ENCODE data around the gene GNAI1.

The GNAI1 gene

DNA sequence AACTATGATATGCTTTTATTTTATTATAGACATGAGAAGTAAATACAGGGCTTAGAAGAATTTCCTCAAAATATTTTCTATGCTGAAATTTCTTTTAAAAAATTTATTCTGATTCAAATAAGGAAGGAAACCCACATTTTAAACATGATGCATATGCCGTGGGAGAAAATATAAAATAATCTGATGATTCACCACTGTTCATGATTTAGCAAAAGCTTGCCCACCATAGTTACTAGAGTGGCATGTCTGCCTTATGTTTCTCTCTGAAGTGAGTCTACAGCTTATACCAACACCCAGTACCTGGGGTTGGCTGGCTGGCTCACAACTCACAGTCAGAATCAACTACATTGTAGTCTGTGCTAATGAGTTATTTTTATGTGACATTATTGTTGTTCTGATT lies 102.0 kb downstream of the GNAI1 start:
- Histone ChIP-seq H3K4me1 (ENCODE audit: control insufficient read depth, low read length) (no peaks in the 10 kb centered on the region), H3K4me2 (ENCODE audit: low read length) (no peak overlapping the region), H3K9me3 (ENCODE audit: control insufficient read depth, insufficient read depth, low read length) (no peaks in the 10 kb centered on the region), H3K79me2 (ENCODE audit: control insufficient read depth, low read length) (no peaks in the 10 kb centered on the region), H3K27ac (ENCODE audit: low read depth, low read length) (no peak overlapping the region), H3K9me2 (replicated peaks; ENCODE audit: control insufficient read depth, low read length) (no peaks in the 10 kb centered on the region), H3K27me3 (ENCODE audit: control insufficient read depth, low read length) (no peaks in the 10 kb centered on the region), H3K36me3 (ENCODE audit: control insufficient read depth, low read length) (no peaks in the 10 kb centered on the region), H3F3A (ENCODE audit: control insufficient read depth, insufficient read depth) (no peaks in the 10 kb centered on the region), H4K20me1 (ENCODE audit: control insufficient read depth, insufficient read depth, low read depth, low read length) (no peaks in the 10 kb centered on the region), H3K4me3 (ENCODE audit: low read length) (no peak overlapping the region)
- TF ChIP-seq, protein P1, sequence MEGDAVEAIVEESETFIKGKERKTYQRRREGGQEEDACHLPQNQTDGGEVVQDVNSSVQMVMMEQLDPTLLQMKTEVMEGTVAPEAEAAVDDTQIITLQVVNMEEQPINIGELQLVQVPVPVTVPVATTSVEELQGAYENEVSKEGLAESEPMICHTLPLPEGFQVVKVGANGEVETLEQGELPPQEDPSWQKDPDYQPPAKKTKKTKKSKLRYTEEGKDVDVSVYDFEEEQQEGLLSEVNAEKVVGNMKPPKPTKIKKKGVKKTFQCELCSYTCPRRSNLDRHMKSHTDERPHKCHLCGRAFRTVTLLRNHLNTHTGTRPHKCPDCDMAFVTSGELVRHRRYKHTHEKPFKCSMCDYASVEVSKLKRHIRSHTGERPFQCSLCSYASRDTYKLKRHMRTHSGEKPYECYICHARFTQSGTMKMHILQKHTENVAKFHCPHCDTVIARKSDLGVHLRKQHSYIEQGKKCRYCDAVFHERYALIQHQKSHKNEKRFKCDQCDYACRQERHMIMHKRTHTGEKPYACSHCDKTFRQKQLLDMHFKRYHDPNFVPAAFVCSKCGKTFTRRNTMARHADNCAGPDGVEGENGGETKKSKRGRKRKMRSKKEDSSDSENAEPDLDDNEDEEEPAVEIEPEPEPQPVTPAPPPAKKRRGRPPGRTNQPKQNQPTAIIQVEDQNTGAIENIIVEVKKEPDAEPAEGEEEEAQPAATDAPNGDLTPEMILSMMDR (IDR thresholded peaks at IDR 0.05; ENCODE audit: low read depth, low read length, poor library complexity, severe bottlenecking) = no peak
- TF ChIP-seq EZH2phosphoT487 (IDR thresholded peaks at IDR 0.05; ENCODE audit: borderline replicate concordance, low read length) = no peak

DNA sequence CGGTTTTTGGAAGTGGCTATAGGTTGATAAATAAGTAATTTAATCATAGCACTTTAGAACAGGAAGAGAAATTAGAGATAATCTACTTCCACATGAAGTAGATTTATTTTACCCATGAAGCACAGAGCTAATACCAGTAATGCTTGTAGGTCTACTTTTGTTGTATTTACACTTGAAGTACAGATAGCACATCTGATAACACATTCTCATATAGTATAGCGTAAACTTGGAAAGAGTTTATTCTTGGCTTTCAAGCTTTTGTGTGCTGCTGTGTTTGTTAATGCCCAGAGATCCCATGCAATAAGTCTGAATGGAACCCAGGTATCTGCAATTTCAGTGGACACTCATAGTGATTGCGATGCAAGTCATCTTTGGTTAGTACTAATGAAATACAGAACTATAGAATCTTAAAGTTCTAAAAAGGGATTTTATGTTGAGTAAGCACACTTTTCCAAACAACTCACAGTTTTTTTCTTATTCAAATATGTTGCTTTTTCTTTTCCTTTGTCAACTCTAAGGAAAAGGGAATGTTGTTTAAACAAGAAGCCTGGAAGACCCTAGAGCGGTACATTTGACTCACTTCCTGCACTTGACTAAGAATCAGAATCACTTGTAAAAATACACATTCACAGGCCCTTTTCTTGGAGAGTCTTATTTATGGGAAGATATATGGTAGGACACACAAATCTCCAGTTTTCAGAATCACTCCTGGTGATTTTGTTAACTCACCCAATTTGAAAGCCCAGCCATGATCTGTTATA lies 105.8 kb downstream of the GNAI1 start:
- Histone ChIP-seq H3F3A (ENCODE audit: control insufficient read depth, insufficient read depth) (no peaks in the 10 kb centered on the region), H4K20me1 (ENCODE audit: control insufficient read depth, insufficient read depth, low read depth, low read length) (no peaks in the 10 kb centered on the region), H3K27ac (ENCODE audit: low read depth, low read length) (no peak overlapping the region), H3K79me2 (ENCODE audit: control insufficient read depth, low read length) (no peaks in the 10 kb centered on the region), H3K9me2 (replicated peaks; ENCODE audit: control insufficient read depth, low read length) (no peaks in the 10 kb centered on the region), H3K4me3 (ENCODE audit: low read length) (no peak overlapping the region), H3K9me3 (ENCODE audit: control insufficient read depth, insufficient read depth, low read length) (no peaks in the 10 kb centered on the region), H3K4me2 (ENCODE audit: low read length) (no peak overlapping the region), H3K36me3 (ENCODE audit: control insufficient read depth, low read length) (no peaks in the 10 kb centered on the region), H3K27me3 (ENCODE audit: control insufficient read depth, low read length) (no peaks in the 10 kb centered on the region), H3K4me1 (ENCODE audit: control insufficient read depth, low read length) (no peaks in the 10 kb centered on the region)
- no peak for TF ChIP-seq EZH2phosphoT487 (IDR thresholded peaks at IDR 0.05; ENCODE audit: borderline replicate concordance, low read length)
- TF ChIP-seq, protein P1 (IDR thresholded peaks at IDR 0.05; ENCODE audit: low read depth, low read length, poor library complexity, severe bottlenecking) = no peak

DNA sequence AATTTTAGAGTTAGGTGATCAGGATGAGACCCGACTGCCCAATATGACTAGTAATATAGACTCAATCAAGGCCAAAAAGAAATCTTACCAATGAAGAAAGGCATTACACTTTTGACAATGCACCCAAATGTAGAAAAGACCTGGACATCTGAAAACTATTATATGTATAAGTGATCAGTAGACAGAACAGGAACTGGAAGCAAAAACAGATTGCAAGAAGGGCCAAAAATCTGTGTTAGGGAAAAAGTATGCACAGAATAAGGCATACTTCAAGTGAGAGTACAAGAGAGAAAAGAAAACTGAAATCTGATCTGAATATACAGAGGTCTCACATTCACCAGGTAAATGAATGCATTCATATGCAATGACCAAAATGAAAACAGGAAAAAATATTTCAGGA lies 107.0 kb downstream of the GNAI1 start:
- no peak overlapping the region for H3K4me2 ChIP-seq (ENCODE audit: low read length)
- no peaks in the 10 kb centered on the region for H3F3A ChIP-seq (ENCODE audit: control insufficient read depth, insufficient read depth)
- no peaks in the 10 kb centered on the region for H3K9me2 ChIP-seq (replicated peaks; ENCODE audit: control insufficient read depth, low read length)
- no peaks in the 10 kb centered on the region for H3K4me1 ChIP-seq (ENCODE audit: control insufficient read depth, low read length)
- H3K79me2 ChIP-seq (ENCODE audit: control insufficient read depth, low read length) = no peaks in the 10 kb centered on the region
- no peak overlapping the region for H3K27ac ChIP-seq (ENCODE audit: low read depth, low read length)
- no peaks in the 10 kb centered on the region for H3K27me3 ChIP-seq (ENCODE audit: control insufficient read depth, low read length)
- no peaks in the 10 kb centered on the region for H3K36me3 ChIP-seq (ENCODE audit: control insufficient read depth, low read length)
- TF ChIP-seq, protein P1 (IDR thresholded peaks at IDR 0.05; ENCODE audit: low read depth, low read length, poor library complexity, severe bottlenecking) = no peak
- TF ChIP-seq EZH2phosphoT487 (IDR thresholded peaks at IDR 0.05; ENCODE audit: borderline replicate concordance, low read length) = no peak
- H4K20me1 ChIP-seq (ENCODE audit: control insufficient read depth, insufficient read depth, low read depth, low read length) = no peaks in the 10 kb centered on the region
- H3K4me3 ChIP-seq (ENCODE audit: low read length) = no peak overlapping the region
- H3K9me3 ChIP-seq (ENCODE audit: control insufficient read depth, insufficient read depth, low read length) = 0 out of 2 replicates have a peak, but pooled peaks cover 3% of the 10 kb centered on the region
